ENCODE results near the gene GNAL.

Gene GNAL

DNA sequence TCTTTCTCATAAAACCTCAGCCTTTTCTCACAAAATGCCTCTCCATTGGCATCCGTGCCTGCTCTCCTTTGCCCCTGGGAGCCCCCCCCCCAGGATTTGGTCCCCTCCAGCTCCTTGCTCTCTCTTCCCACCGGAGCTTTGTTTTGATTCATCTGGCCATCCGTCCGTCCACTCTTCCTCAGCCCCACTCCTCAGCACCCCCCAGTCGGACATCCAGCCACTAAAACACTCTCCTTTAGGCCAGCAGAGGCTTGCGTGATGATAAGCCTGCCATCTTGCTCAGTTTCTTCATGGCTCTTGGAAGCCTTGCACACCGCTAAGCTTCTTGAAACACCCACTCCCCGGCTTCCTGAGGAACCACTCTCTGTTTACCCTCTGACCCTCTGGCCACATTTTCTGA, 31.5 kb upstream of the GNAL start:
- DNase-seq (ENCODE audit: low read depth, low spot score), result no peak
- Histone ChIP-seq H3K4me3 (no peak overlapping the region), H3K36me3 (ENCODE audit: insufficient read depth, low read length) (no peaks in the 10 kb centered on the region), H3K9me3 (ENCODE audit: low read depth, low read length) (no peaks in the 10 kb centered on the region), H3K27ac (no peak overlapping the region), H3K9ac (ENCODE audit: insufficient read length) (no peak overlapping the region)
- TF ChIP-seq POLR2AphosphoS5 (IDR thresholded peaks at IDR 0.05; ENCODE audit: borderline replicate concordance, low read depth, low read length) (no peak), EZH2 (IDR thresholded peaks at IDR 0.05) (no peak), FOXP2 (optimal IDR thresholded peaks at IDR 0.05; ENCODE audit: control extremely low read depth, extremely low read length, insufficient read depth) (no peak)

- no peak for DNase-seq (ENCODE audit: low read depth, low spot score)
- Histone ChIP-seq H3K27ac (no peak overlapping the region), H3K9ac (ENCODE audit: insufficient read length) (no peak overlapping the region), H3K9me3 (ENCODE audit: low read depth, low read length) (no peaks in the 10 kb centered on the region), H3K4me3 (no peak overlapping the region), H3K36me3 (ENCODE audit: insufficient read depth, low read length) (no peaks in the 10 kb centered on the region)
- TF ChIP-seq EZH2 (IDR thresholded peaks at IDR 0.05) (no peak), POLR2AphosphoS5 (IDR thresholded peaks at IDR 0.05; ENCODE audit: borderline replicate concordance, low read depth, low read length) (no peak), FOXP2 (optimal IDR thresholded peaks at IDR 0.05; ENCODE audit: control extremely low read depth, extremely low read length, insufficient read depth) (no peak)
Observed at GRCh38 chr18:11658019-11658418, 31.0 kb upstream of the GNAL start.

DNA sequence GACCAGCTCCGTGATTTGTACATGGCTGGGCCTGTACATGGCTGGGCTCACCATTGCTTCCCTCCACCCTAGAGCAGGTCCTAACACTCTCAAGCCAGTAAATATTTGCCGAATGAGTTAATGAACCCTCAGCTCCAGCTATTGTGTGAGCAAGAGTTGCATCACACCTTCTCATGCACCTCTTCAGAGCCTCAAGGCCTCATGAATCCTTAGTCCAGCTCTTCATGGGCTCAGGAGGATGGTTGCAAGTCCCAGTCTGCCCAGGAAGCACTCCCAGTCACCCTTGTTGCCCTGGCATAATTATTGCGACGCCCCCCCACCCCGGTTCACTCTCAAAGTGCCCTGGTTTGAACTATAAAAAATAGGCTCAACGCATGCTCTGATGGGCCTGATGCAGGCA, 30.1 kb upstream of the GNAL start:
- TF ChIP-seq POLR2AphosphoS5 (IDR thresholded peaks at IDR 0.05; ENCODE audit: borderline replicate concordance, low read depth, low read length), result no peak
- TF ChIP-seq FOXP2 (optimal IDR thresholded peaks at IDR 0.05; ENCODE audit: control extremely low read depth, extremely low read length, insufficient read depth), result no peak
- no peak for TF ChIP-seq EZH2 (IDR thresholded peaks at IDR 0.05)
- no peak overlapping the region for H3K9ac ChIP-seq (ENCODE audit: insufficient read length)
- H3K4me3 ChIP-seq, result no peak overlapping the region
- no peaks in the 10 kb centered on the region for H3K36me3 ChIP-seq (ENCODE audit: insufficient read depth, low read length)
- no peaks in the 10 kb centered on the region for H3K9me3 ChIP-seq (ENCODE audit: low read depth, low read length)
- DNase-seq (ENCODE audit: low read depth, low spot score), result no peak
- no peak overlapping the region for H3K27ac ChIP-seq

DNA sequence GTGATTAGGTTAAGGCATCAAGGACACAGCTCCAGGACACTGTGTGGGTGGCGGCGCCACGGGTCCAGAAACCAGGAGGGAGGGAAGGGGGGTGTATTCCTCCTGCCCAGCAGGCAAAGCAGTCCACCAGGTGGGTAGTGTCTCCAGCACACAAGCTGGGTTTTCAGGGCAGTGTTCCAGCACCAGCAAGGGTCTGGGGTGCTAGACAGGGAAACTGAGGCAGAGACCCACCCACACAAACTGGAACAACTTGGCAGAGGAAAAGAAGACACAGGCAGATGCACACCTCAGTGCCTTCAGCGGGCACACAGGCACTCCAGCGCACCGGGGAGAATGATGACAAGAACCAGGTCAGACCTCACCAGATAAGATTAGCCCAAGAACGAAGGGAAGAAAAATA, 28.4 kb upstream of the GNAL start:
- Histone ChIP-seq H3K4me3 (no peak overlapping the region), H3K9me3 (ENCODE audit: low read depth, low read length) (no peaks in the 10 kb centered on the region), H3K27ac (no peak overlapping the region), H3K36me3 (ENCODE audit: insufficient read depth, low read length) (no peaks in the 10 kb centered on the region), H3K9ac (ENCODE audit: insufficient read length) (no peak overlapping the region)
- DNase-seq (ENCODE audit: low read depth, low spot score), result no peak
- TF ChIP-seq POLR2AphosphoS5 (IDR thresholded peaks at IDR 0.05; ENCODE audit: borderline replicate concordance, low read depth, low read length) (no peak), FOXP2 (optimal IDR thresholded peaks at IDR 0.05; ENCODE audit: control extremely low read depth, extremely low read length, insufficient read depth) (no peak), EZH2 (IDR thresholded peaks at IDR 0.05) (no peak)

- no peaks in the 10 kb centered on the region for H3K36me3 ChIP-seq (ENCODE audit: insufficient read depth, low read length)
- no peak overlapping the region for H3K27ac ChIP-seq
- TF ChIP-seq FOXP2 (optimal IDR thresholded peaks at IDR 0.05; ENCODE audit: control extremely low read depth, extremely low read length, insufficient read depth), result no peak
- TF ChIP-seq EZH2 (IDR thresholded peaks at IDR 0.05), result no peak
- TF ChIP-seq POLR2AphosphoS5 (IDR thresholded peaks at IDR 0.05; ENCODE audit: borderline replicate concordance, low read depth, low read length), result no peak
- no peak for DNase-seq (ENCODE audit: low read depth, low spot score)
- H3K4me3 ChIP-seq, result no peak overlapping the region
- H3K9me3 ChIP-seq (ENCODE audit: low read depth, low read length), result no peaks in the 10 kb centered on the region
- no peak overlapping the region for H3K9ac ChIP-seq (ENCODE audit: insufficient read length)
Observed at GRCh38 chr18:11661430-11661829, 27.6 kb upstream of the GNAL start.

GRCh38 chr18:11663439-11664029, 25.5 kb upstream of the GNAL start:
- Histone ChIP-seq H3K4me3 (no peak overlapping the region), H3K9me3 (ENCODE audit: low read depth, low read length) (no peaks in the 10 kb centered on the region), H3K9ac (ENCODE audit: insufficient read length) (no peak overlapping the region), H3K36me3 (ENCODE audit: insufficient read depth, low read length) (no peaks in the 10 kb centered on the region), H3K27ac (no peak overlapping the region)
- no peak for DNase-seq (ENCODE audit: low read depth, low spot score)
- TF ChIP-seq FOXP2 (optimal IDR thresholded peaks at IDR 0.05; ENCODE audit: control extremely low read depth, extremely low read length, insufficient read depth), result no peak
- TF ChIP-seq EZH2 (IDR thresholded peaks at IDR 0.05), result no peak
- no peak for TF ChIP-seq POLR2AphosphoS5 (IDR thresholded peaks at IDR 0.05; ENCODE audit: borderline replicate concordance, low read depth, low read length)

- Histone ChIP-seq H3K27ac (no peak overlapping the region), H3K9me3 (ENCODE audit: low read depth, low read length) (no peaks in the 10 kb centered on the region), H3K36me3 (ENCODE audit: insufficient read depth, low read length) (no peaks in the 10 kb centered on the region), H3K4me3 (no peak overlapping the region), H3K9ac (ENCODE audit: insufficient read length) (no peak overlapping the region)
- TF ChIP-seq FOXP2 (optimal IDR thresholded peaks at IDR 0.05; ENCODE audit: control extremely low read depth, extremely low read length, insufficient read depth), result no peak
- TF ChIP-seq POLR2AphosphoS5 (IDR thresholded peaks at IDR 0.05; ENCODE audit: borderline replicate concordance, low read depth, low read length), result no peak
- TF ChIP-seq EZH2 (IDR thresholded peaks at IDR 0.05), result no peak
- no peak for DNase-seq (ENCODE audit: low read depth, low spot score)
Observed at GRCh38 chr18:11664286-11664685, 24.8 kb upstream of the GNAL start.

DNA sequence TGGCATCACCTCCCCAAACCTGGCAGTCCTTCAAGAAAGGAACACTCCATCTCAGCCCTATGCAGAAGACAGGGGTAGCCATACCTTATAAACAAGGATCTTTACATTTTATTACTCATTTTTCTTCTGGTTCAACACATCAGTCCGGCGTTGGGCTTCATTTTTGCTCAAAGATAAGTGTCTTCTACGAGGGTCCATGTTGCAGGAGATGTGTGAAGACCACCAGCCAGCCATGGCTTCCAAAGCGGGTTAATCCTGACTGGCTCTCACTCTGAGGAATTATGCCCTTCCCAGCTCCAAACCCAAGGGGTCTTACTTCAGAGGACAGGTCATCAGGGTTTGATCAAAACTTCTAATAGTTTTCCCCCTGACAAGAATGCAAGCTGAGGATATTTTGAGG, 23.9 kb upstream of the GNAL start:
- H3K27ac ChIP-seq, result no peak overlapping the region
- TF ChIP-seq POLR2AphosphoS5 (IDR thresholded peaks at IDR 0.05; ENCODE audit: borderline replicate concordance, low read depth, low read length), result no peak
- no peak overlapping the region for H3K9ac ChIP-seq (ENCODE audit: insufficient read length)
- H3K36me3 ChIP-seq (ENCODE audit: insufficient read depth, low read length), result no peaks in the 10 kb centered on the region
- no peak for DNase-seq (ENCODE audit: low read depth, low spot score)
- no peak overlapping the region for H3K4me3 ChIP-seq
- no peaks in the 10 kb centered on the region for H3K9me3 ChIP-seq (ENCODE audit: low read depth, low read length)

DNA sequence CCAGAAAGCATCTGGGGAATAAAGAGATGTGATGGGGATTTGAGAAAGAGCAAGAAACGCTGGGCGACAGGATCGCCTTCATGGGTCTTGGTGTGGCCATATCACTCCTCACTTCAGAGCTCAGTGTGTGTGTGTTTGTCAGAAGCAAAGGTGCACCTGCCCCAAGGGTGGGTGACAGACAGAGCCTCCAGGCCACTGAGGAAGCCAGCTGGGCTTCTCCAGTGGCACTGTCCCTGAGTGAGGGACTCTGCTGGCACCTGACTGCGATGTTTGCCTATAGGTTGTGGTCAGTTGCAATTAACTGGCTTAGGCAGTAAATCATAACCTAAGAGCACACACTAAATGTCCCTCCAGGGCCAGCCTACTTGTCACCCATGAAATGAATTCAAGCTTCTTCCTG, 23.5 kb upstream of the GNAL start:
- Histone ChIP-seq H3K9me3 (ENCODE audit: low read depth, low read length) (no peaks in the 10 kb centered on the region), H3K4me3 (no peak overlapping the region), H3K9ac (ENCODE audit: insufficient read length) (no peak overlapping the region), H3K27ac (no peak overlapping the region), H3K36me3 (ENCODE audit: insufficient read depth, low read length) (no peaks in the 10 kb centered on the region)
- TF ChIP-seq POLR2AphosphoS5 (IDR thresholded peaks at IDR 0.05; ENCODE audit: borderline replicate concordance, low read depth, low read length) (no peak), FOXP2 (optimal IDR thresholded peaks at IDR 0.05; ENCODE audit: control extremely low read depth, extremely low read length, insufficient read depth) (no peak), EZH2 (IDR thresholded peaks at IDR 0.05) (no peak)
- DNase-seq (ENCODE audit: low read depth, low spot score), result no peak
